ENCODE data around the gene IL1RAPL2. TPM values are rescaled to one million over a fixed set of nuclear protein-coding genes. Genes with fewer than 3 reads are reported as not detected.

The IL1RAPL2 gene
- total and polyA plus RNA-seq, 2 donors (not counting 1 experiment from before 2014, with no cell fraction given): not detected

DNA sequence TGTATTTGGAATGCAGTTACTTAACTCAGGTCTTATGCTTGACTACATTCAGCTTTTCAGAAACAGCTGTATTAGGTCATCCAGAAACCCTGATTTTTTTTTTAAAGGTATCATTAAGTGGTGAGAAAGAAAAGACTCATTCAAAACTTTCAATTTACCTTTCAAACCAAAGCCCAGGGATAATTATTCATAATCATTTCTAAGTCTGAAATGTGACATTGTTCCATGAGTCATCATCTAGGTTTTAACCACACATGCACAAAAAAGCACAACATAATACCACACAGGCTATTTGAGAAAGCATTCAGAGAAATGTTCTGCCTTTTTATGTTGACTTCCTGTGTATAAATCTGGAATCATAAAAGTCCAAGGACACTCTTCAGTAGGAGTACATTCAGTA is 288.2 kb downstream of the IL1RAPL2 start:
- H3K27ac ChIP-seq (ENCODE audit: low read length in 2 of 2): no peak overlapping the region
- H3K9me3 Mint-ChIP-seq (ENCODE audit: insufficient read depth): no peaks in the 10 kb centered on the region
- no peak overlapping the region for H3K27ac Mint-ChIP-seq
- no peak for TF ChIP-seq EZH2 (IDR thresholded peaks at IDR 0.05; ENCODE audit: borderline replicate concordance, insufficient read depth, low read depth, low read length, poor library complexity, severe bottlenecking)
- no peak for TF ChIP-seq CTCF (IDR thresholded peaks at IDR 0.05)
- H3K4me3 Mint-ChIP-seq: no peak overlapping the region
- POLR2A ChIA-PET: no interaction called here
- H3K9me3 ChIP-seq (ENCODE audit: control extremely low read depth in 1 of 3, control insufficient read depth in 2 of 3, insufficient read depth in 1 of 3, low read length in 2 of 3): no peaks in the 10 kb centered on the region
- H4K20me1 ChIP-seq (ENCODE audit: control insufficient read depth, insufficient read depth, low read length, poor library complexity, severe bottlenecking): no peaks in the 10 kb centered on the region
- H3K4me1 ChIP-seq (ENCODE audit: control insufficient read depth in 2 of 2, insufficient read depth in 2 of 2, low read length in 2 of 2): no peaks in the 10 kb centered on the region
- H3K4me3 ChIP-seq (ENCODE audit: control extremely low read depth in 1 of 5, extremely low read depth in 1 of 5, insufficient read depth in 1 of 5, low read depth in 2 of 5, low read length in 4 of 5): no peak overlapping the region
- H3K27me3 ChIP-seq (replicated peaks in 1 of 4; ENCODE audit: control extremely low read depth in 1 of 4, control insufficient read depth in 3 of 4, insufficient read depth in 4 of 4, low read length in 3 of 4): no peaks in the 10 kb centered on the region
- no peaks in the 10 kb centered on the region for H3K79me2 ChIP-seq (ENCODE audit: control insufficient read depth, insufficient read depth, low read length)
- H3K4me2 ChIP-seq (replicated peaks; ENCODE audit: low read depth, low read length, poor library complexity, severe bottlenecking): no peak overlapping the region
- CTCF ChIA-PET: no interaction called here
- H3K27me3 Mint-ChIP-seq: no peaks in the 10 kb centered on the region
- H3K4me1 Mint-ChIP-seq: no peaks in the 10 kb centered on the region
- ATAC-seq (ENCODE audit: low read depth) (no peak), DNase-seq (no peak)
- no peak overlapping the region for H3K9ac ChIP-seq (ENCODE audit: low read length)
- no peaks in the 10 kb centered on the region for H3K36me3 ChIP-seq (replicated peaks in 1 of 2; ENCODE audit: control extremely low read depth in 1 of 2, control insufficient read depth in 1 of 2, extremely low read depth in 1 of 2, insufficient read depth in 2 of 2, low read length in 1 of 2)
- H2AFZ ChIP-seq (ENCODE audit: insufficient read depth, low read depth, low read length, poor library complexity, severe bottlenecking): no peak overlapping the region
- intact Hi-C loops (cut with micrococcal nuclease): no loop called here

GRCh38 chrX:104854790-104855340 is 288.9 kb downstream of the IL1RAPL2 start:
- H3K4me3 ChIP-seq (ENCODE audit: control extremely low read depth in 1 of 5, extremely low read depth in 1 of 5, insufficient read depth in 1 of 5, low read depth in 2 of 5, low read length in 4 of 5): no peak overlapping the region
- H3K4me1 ChIP-seq (ENCODE audit: control insufficient read depth in 2 of 2, insufficient read depth in 2 of 2, low read length in 2 of 2): no peaks in the 10 kb centered on the region
- H3K4me1 Mint-ChIP-seq: no peaks in the 10 kb centered on the region
- H3K27me3 Mint-ChIP-seq: no peaks in the 10 kb centered on the region
- ChIA-PET POLR2A (no interaction called here), CTCF (no interaction called here)
- H4K20me1 ChIP-seq (ENCODE audit: control insufficient read depth, insufficient read depth, low read length, poor library complexity, severe bottlenecking): no peaks in the 10 kb centered on the region
- no peaks in the 10 kb centered on the region for H3K27me3 ChIP-seq (replicated peaks in 1 of 4; ENCODE audit: control extremely low read depth in 1 of 4, control insufficient read depth in 3 of 4, insufficient read depth in 4 of 4, low read length in 3 of 4)
- TF ChIP-seq CTCF (IDR thresholded peaks at IDR 0.05) (no peak), EZH2 (IDR thresholded peaks at IDR 0.05; ENCODE audit: borderline replicate concordance, insufficient read depth, low read depth, low read length, poor library complexity, severe bottlenecking) (no peak)
- H3K79me2 ChIP-seq (ENCODE audit: control insufficient read depth, insufficient read depth, low read length): no peaks in the 10 kb centered on the region
- H3K9ac ChIP-seq (ENCODE audit: low read length): no peak overlapping the region
- no peak overlapping the region for H2AFZ ChIP-seq (ENCODE audit: insufficient read depth, low read depth, low read length, poor library complexity, severe bottlenecking)
- no peak overlapping the region for H3K27ac ChIP-seq (ENCODE audit: low read length in 2 of 2)
- H3K27ac Mint-ChIP-seq: no peak overlapping the region
- H3K4me2 ChIP-seq (replicated peaks; ENCODE audit: low read depth, low read length, poor library complexity, severe bottlenecking): no peak overlapping the region
- intact Hi-C loops (cut with micrococcal nuclease): no loop called here
- ATAC-seq (ENCODE audit: low read depth) (no peak), DNase-seq (no peak)
- no peak overlapping the region for H3K4me3 Mint-ChIP-seq
- H3K9me3 Mint-ChIP-seq (ENCODE audit: insufficient read depth): no peaks in the 10 kb centered on the region
- H3K36me3 ChIP-seq (replicated peaks in 1 of 2; ENCODE audit: control extremely low read depth in 1 of 2, control insufficient read depth in 1 of 2, extremely low read depth in 1 of 2, insufficient read depth in 2 of 2, low read length in 1 of 2): no peaks in the 10 kb centered on the region
- H3K9me3 ChIP-seq (ENCODE audit: control extremely low read depth in 1 of 3, control insufficient read depth in 2 of 3, insufficient read depth in 1 of 3, low read length in 2 of 3): no peaks in the 10 kb centered on the region
- WGBS (ENCODE audit: insufficient coverage): 86% methylated on average over 1 of the region's 3 CpGs

Data from B cell (primary cell).